Stomach (tissue), 9 donors: Measurements from ENCODE around the gene CST4. TPM values are rescaled to one million over a fixed set of nuclear protein-coding genes. Genes with fewer than 3 reads are reported as not detected.
"Not testable (repeated sequence)": the region's sequence is repeated elsewhere in the genome, so short reads cannot be mapped to it uniquely, and the experiment has no call there.

Experiments
- DNase-seq, 2 donors: peaks; one replicate each; pipeline versions ENCODE4 v3.0.0 to v3.0.0-alpha.2; 2013 to 2019
- H3K27ac ChIP-seq, 5 donors: fragments of 200-600 bp in 4 of 5; sonication (generic) in 4 of 5; one replicate each; pipeline ENCODE4 v1.5.1; 2013 to 2019; ENCODE audit warnings: mild to moderate bottlenecking in 1 of 5, moderate library complexity in 1 of 5
- H3K27me3 ChIP-seq, 3 donors: fragments of 200-600 bp; sonication (generic); one replicate each; pipeline ENCODE4 v1.5.1; 2017 to 2019; ENCODE audit warnings: mixed run types in 1 of 3
- H3K36me3 ChIP-seq, 4 donors: fragments of 200-600 bp; sonication (generic); 1 replicate in 3 of 4; 2 replicates in 1 of 4; pipeline ENCODE4 v1.5.1; 2016 to 2019
- H3K4me1 ChIP-seq, 4 donors: fragments of 200-600 bp; sonication (generic); one replicate each; pipeline ENCODE4 v1.5.1; 2016 to 2019
- H3K4me3 ChIP-seq, 4 donors: fragments of 200-600 bp; sonication (generic) in 3 of 4; one replicate each; pipeline ENCODE4 v1.5.1; 2016 to 2019; ENCODE audit warnings: mild to moderate bottlenecking in 1 of 4
- H3K9me3 ChIP-seq, 4 donors: fragments of 200-600 bp; sonication (generic); one replicate each; pipeline ENCODE4 v1.5.1; 2016 to 2019
- EP300 ChIP-seq: sonication (generic); formaldehyde crosslinking; IDR thresholded peaks from one replicate; pipeline ENCODE4 v1.6.1; 2017; ENCODE audit warnings: antibody characterized with exemption
- POLR2A ChIP-seq, 4 donors: fragments of 450-650 bp; IDR thresholded peaks; one replicate each; pipeline ENCODE4 v1.6.1; 2016; ENCODE audit warnings: antibody characterized with exemption in 4 of 4, control low read depth in 2 of 4, mild to moderate bottlenecking in 1 of 4, moderate library complexity in 1 of 4
- POLR2AphosphoS5 ChIP-seq, 3 donors: sonication (generic); formaldehyde crosslinking; IDR thresholded peaks; one replicate each; pipeline ENCODE4 v1.6.1; 2016; ENCODE audit warnings: antibody characterized with exemption in 3 of 3
- WGBS, 5 donors: extraction: QIAGEN DNeasy Blood & Tissue Kit in 3 of 5; methylation state at CpG; one replicate each; pipeline versions ENCODE4 v1.1.5 to v1.1.7; 2013 to 2018; 5-methylcytosine and 5-hydroxymethylcytosine counted together
- intact Hi-C: fragments of 100-400 bp; cut with DNase I; formaldehyde crosslinking; loops from one replicate; pipeline ENCODE4 v1.15.1; 2023; ENCODE audit warnings: low total_unique reads
- polyA plus RNA-seq, 3 donors: library from polyadenylated mRNA; stranded (reverse); fragments of 200-250 nt; gene quantifications; one replicate each; pipeline ENCODE4 v1.2.3, GENCODE V29; 2013
- small RNA-seq, 4 donors: library from RNA; depleted of rRNA; stranded (forward); fragments of <200 nt; gene quantifications; one replicate each; pipeline ENCODE3, GENCODE V24; 2016
- total RNA-seq, 5 donors: library from RNA; depleted of rRNA; stranded (reverse); fragments of >200 nt; gene quantifications; one replicate each; pipeline versions ENCODE4 v1.1.0 to v1.2.3, GENCODE V29; 2014 to 2016
- TF ChIP-seq, protein P1 (sequence below), 7 experiments: fragments of 450-650 bp in 4 of 7; fragments of 200-600 bp in 3 of 7; sonication (generic) in 3 of 7; IDR thresholded peaks; one replicate each; pipeline ENCODE4 v1.5.1; 2016 to 2019; ENCODE audit warnings: antibody characterized with exemption in 7 of 7, control low read depth in 2 of 7, mild to moderate bottlenecking in 1 of 7
- donor health status: healthy with polysubstance abuse.
- donor health status: Bipolar disorder and iron deficiency.
- donor health status: healthy.

CST4 gene
- total and polyA plus RNA-seq, 8 donors = not detected

DNA sequence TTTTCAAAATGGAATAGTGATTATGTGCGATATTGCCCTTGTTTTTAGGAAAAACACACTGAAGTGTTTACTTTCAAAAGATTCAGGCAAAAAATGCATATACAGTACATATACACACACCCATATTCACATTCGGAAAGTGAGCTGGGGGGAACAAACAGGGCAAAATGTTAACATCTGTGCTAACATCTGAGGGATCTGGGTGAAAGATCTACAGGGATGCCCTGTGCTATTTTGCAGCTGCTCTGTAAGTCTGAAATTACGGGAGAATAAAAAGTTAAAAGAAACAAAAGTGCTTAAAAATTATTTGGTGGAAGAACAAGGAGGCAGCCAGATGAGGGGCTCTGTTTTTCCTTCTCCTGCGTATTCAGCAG is 51.9 kb downstream of the CST4 start:
- TF ChIP-seq EP300 (no peak), POLR2A (IDR thresholded peaks at IDR 0.05) (no peak), POLR2AphosphoS5 (IDR thresholded peaks at IDR 0.05) (no peak)
- TF ChIP-seq, protein P1, sequence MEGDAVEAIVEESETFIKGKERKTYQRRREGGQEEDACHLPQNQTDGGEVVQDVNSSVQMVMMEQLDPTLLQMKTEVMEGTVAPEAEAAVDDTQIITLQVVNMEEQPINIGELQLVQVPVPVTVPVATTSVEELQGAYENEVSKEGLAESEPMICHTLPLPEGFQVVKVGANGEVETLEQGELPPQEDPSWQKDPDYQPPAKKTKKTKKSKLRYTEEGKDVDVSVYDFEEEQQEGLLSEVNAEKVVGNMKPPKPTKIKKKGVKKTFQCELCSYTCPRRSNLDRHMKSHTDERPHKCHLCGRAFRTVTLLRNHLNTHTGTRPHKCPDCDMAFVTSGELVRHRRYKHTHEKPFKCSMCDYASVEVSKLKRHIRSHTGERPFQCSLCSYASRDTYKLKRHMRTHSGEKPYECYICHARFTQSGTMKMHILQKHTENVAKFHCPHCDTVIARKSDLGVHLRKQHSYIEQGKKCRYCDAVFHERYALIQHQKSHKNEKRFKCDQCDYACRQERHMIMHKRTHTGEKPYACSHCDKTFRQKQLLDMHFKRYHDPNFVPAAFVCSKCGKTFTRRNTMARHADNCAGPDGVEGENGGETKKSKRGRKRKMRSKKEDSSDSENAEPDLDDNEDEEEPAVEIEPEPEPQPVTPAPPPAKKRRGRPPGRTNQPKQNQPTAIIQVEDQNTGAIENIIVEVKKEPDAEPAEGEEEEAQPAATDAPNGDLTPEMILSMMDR (IDR thresholded peaks at IDR 0.05) = no peak
- peaks cover 13 to 33% (median 30%) of the 10 kb centered on the region in 4 donors for H3K36me3 ChIP-seq
- intact Hi-C loops = no loop called here
- H3K4me1 ChIP-seq = peaks cover 25 to 68% (median 46%) of the 10 kb centered on the region in 4 donors
- no peak for DNase-seq
- no peaks in the 10 kb centered on the region for H3K9me3 ChIP-seq
- H3K4me3 ChIP-seq = peak overlapping the region; percentile 65 to 95 (median 86)
- peaks cover 0 to 7% (median 0%) of the 10 kb centered on the region in 3 donors for H3K27me3 ChIP-seq
- peak overlapping the region; percentile 97 to 99 (median 98) for H3K27ac ChIP-seq
- 11 to 21% (median 16%) methylated on average over 4 of the region's 4 CpGs for WGBS, 5 donors

DNA sequence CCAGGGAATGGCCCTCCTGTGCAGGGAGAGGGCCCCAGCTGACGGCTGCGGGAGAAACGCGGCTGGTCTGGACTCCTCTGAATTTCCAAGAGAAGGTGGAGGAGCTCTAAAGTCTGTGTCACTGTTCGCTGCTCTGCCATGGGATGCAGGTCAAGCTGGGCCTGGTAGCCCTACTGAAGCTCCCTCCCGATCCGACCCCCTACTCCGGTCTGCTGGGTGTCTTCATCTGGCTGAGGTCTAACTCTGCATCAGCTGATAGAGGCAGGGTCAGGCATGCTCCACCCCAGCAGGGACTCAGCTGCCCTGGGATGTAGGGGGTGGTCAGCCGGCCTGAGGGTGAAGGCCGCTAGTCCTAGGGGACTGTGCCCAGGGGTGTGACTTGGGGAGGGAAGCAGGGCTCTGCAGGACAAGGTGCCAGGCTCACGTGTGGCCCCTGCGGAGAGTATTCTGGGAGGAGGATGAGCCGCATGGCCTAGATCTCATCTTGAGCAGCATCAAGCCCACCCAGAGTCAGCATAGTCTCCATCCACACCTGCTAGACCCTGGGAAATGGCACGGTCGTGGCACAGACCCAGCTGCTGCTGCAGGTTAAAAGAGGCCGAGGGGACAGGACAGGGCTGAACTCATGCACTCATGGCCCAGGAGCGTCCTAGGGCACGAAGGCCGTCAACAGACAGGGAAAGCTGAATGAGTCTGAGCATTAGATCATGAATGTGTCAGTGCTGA is 52.5 kb downstream of the CST4 start:
- H3K27me3 ChIP-seq = peaks cover 0 to 7% (median 0%) of the 10 kb centered on the region in 3 donors
- 53 to 63% (median 61%) methylated on average over 15 to 19 of the region's 19 CpGs for WGBS, 5 donors

DNA sequence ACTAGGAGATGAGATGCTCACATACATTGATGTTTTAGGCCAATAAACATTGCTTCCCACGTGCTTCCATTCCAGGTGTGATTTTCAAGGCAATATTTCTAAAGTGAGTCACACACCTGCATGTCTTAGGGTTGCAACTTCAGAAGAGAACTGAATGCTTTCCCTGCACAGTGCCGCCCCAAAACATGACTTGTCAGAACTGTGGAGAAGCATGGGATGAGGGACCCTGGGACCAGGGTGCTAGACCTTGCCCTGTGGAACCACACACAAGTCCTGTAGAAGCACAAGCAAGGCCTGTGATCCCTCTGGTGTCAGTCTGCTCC is 53.1 kb downstream of the CST4 start:
- 46 to 66% (median 62%) methylated on average over 1 to 2 of the region's 2 CpGs for WGBS, 5 donors
- H3K4me3 ChIP-seq = peak overlapping the region; percentile 65 to 95 (median 86)
- H3K27me3 ChIP-seq, intact Hi-C loops, H3K9me3 ChIP-seq, DNase-seq: not testable (repeated sequence)
- H3K27ac ChIP-seq = peak overlapping the region in 4 of 5 donors; percentile 97 to 99 (median 98)
- H3K36me3 ChIP-seq = peaks cover 13 to 40% (median 35%) of the 10 kb centered on the region in 4 donors
- peaks cover 25 to 57% (median 40%) of the 10 kb centered on the region in 4 donors for H3K4me1 ChIP-seq

More for the DNA sequence above, 52.5 kb downstream of the CST4 start:
- H3K27ac ChIP-seq = peak overlapping the region in 4 of 5 donors; percentile 97 to 99 (median 98)
- H3K4me1 ChIP-seq = peaks cover 25 to 63% (median 43%) of the 10 kb centered on the region in 4 donors
- H3K4me3 ChIP-seq = peak overlapping the region; percentile 65 to 95 (median 86)
- TF ChIP-seq, protein P1 (IDR thresholded peaks at IDR 0.05) = no peak
- no peak for TF ChIP-seq POLR2A (IDR thresholded peaks at IDR 0.05)
- H3K9me3 ChIP-seq = no peaks in the 10 kb centered on the region
- DNase-seq = no peak
- H3K36me3 ChIP-seq = peaks cover 13 to 38% (median 35%) of the 10 kb centered on the region in 4 donors
- intact Hi-C loops = no loop called here

Small RNA genes lying within 50 kb of the gene (small RNA-seq; reads per million reads assigned to genes)
- gene CST2P1 = 0 reads per million in 4 donors

Other genes starting within 250 kb of the CST4 start
- gene CSTL1, start 249.4 kb downstream of the CST4 start, total RNA-seq = 10 to 100 TPM in 1 of 5 donors, not detected in 4; 39.4 TPM
- gene CSTL1, start 249.4 kb downstream of the CST4 start, polyA plus RNA-seq = not detected
- not detected for gene CST11, start 236.2 kb downstream of the CST4 start, total RNA-seq
- gene CST11, start 236.2 kb downstream of the CST4 start, polyA plus RNA-seq = not detected
- not detected for gene CST8, start 197.9 kb downstream of the CST4 start, total RNA-seq
- not detected for gene CST8, start 197.9 kb downstream of the CST4 start, polyA plus RNA-seq
- not detected for gene CST9L, start 120.6 kb downstream of the CST4 start, total RNA-seq
- gene CST9L, start 120.6 kb downstream of the CST4 start, polyA plus RNA-seq = not detected
- not detected for gene CST9, start 83.1 kb downstream of the CST4 start, total RNA-seq
- gene CST9, start 83.1 kb downstream of the CST4 start, polyA plus RNA-seq = not detected
- gene CST3, start 51.1 kb downstream of the CST4 start, total RNA-seq = 1,000 to 10,000 TPM in 1 of 5 donors, 100 to 1,000 TPM in 4; 231 to 2,024 (median 730) TPM
- gene CST3, start 51.1 kb downstream of the CST4 start, polyA plus RNA-seq = 100 to 1,000 TPM; 355 to 952 (median 410) TPM
- gene CST1, start 61.9 kb upstream of the CST4 start, total RNA-seq = not detected
- gene CST1, start 61.9 kb upstream of the CST4 start, polyA plus RNA-seq = under 1 TPM in 1 of 3 donors, not detected in 2; 0.23 TPM
- 1 to 10 TPM in 1 of 5 donors, not detected in 4; 1.3 TPM for gene CST2, start 137.7 kb upstream of the CST4 start, total RNA-seq
- gene CST2, start 137.7 kb upstream of the CST4 start, polyA plus RNA-seq = under 1 TPM in 1 of 3 donors, not detected in 2; 0.58 TPM
- not detected for gene CST5, start 190.7 kb upstream of the CST4 start, total RNA-seq
- gene CST5, start 190.7 kb upstream of the CST4 start, polyA plus RNA-seq = 1 to 10 TPM in 1 of 3 donors, not detected in 2; 1.0 TPM